ENCODE data around the gene HDAC3.

GRCh38 chr5:141662028-141662427 is 25.4 kb upstream of the HDAC3 start:
- no peak for TF ChIP-seq GATA2 (IDR thresholded peaks at IDR 0.05; ENCODE audit: low read depth, low read length)
- TF ChIP-seq GATA3 (IDR thresholded peaks at IDR 0.05; ENCODE audit: low read depth, low read length), result no peak

All from SH-SY5Y (cell line).